ENCODE measurements around the gene MEAK7.

Gene MEAK7

GRCh38 chr16:84467709-84468108, 36.8 kb downstream of the MEAK7 start:
- TF ChIP-seq CTCF (IDR thresholded peaks at IDR 0.05; ENCODE audit: low read depth, low read length), result no peak
- DNase-seq (ENCODE audit: low read depth in 2 of 2), result no peak
- no peak overlapping the region for H3K4me3 ChIP-seq (replicated peaks in 1 of 2; ENCODE audit: low read depth in 2 of 2, low read length in 2 of 2)

- DNase-seq (ENCODE audit: low read depth in 2 of 2), result no peak
- no peak for TF ChIP-seq CTCF (IDR thresholded peaks at IDR 0.05; ENCODE audit: low read depth, low read length)
Observed at GRCh38 chr16:84467256-84467655, 37.2 kb downstream of the MEAK7 start.

GRCh38 chr16:84466692-84467091, 37.8 kb downstream of the MEAK7 start:
- DNase-seq (ENCODE audit: low read depth in 2 of 2), result no peak
- H3K4me3 ChIP-seq (replicated peaks in 1 of 2; ENCODE audit: low read depth in 2 of 2, low read length in 2 of 2), result no peak overlapping the region
- TF ChIP-seq CTCF (IDR thresholded peaks at IDR 0.05; ENCODE audit: low read depth, low read length), result no peak

More at GRCh38 chr16:84467256-84467655, 37.2 kb downstream of the MEAK7 start:
- no peak overlapping the region for H3K4me3 ChIP-seq (replicated peaks in 1 of 2; ENCODE audit: low read depth in 2 of 2, low read length in 2 of 2)

GRCh38 chr16:84465154-84465553, 39.3 kb downstream of the MEAK7 start:
- no peak overlapping the region for H3K4me3 ChIP-seq (replicated peaks in 1 of 2; ENCODE audit: low read depth in 2 of 2, low read length in 2 of 2)
- no peak for DNase-seq (ENCODE audit: low read depth in 2 of 2)
- no peak for TF ChIP-seq CTCF (IDR thresholded peaks at IDR 0.05; ENCODE audit: low read depth, low read length)

GRCh38 chr16:84464116-84464515, 40.3 kb downstream of the MEAK7 start:
- no peak for DNase-seq (ENCODE audit: low read depth in 2 of 2)
- H3K4me3 ChIP-seq (replicated peaks in 1 of 2; ENCODE audit: low read depth in 2 of 2, low read length in 2 of 2), result no peak overlapping the region

GRCh38 chr16:84463221-84463620, 41.2 kb downstream of the MEAK7 start:
- no peak overlapping the region for H3K4me3 ChIP-seq (replicated peaks in 1 of 2; ENCODE audit: low read depth in 2 of 2, low read length in 2 of 2)
- no peak for DNase-seq (ENCODE audit: low read depth in 2 of 2)
- no peak for TF ChIP-seq CTCF (IDR thresholded peaks at IDR 0.05; ENCODE audit: low read depth, low read length)

More at GRCh38 chr16:84464116-84464515, 40.3 kb downstream of the MEAK7 start:
- no peak for TF ChIP-seq CTCF (IDR thresholded peaks at IDR 0.05; ENCODE audit: low read depth, low read length)

All from cardiac fibroblast (primary cell).